ENCODE data around the gene CX3CL1. TPM values are rescaled to one million over a fixed set of nuclear protein-coding genes. Genes with fewer than 3 reads are reported as not detected.

Gene CX3CL1
- total RNA-seq, 1 donor from 2014 or later, result 14.6 TPM

GRCh38 chr16:57432989-57433388 is 60.7 kb downstream of the CX3CL1 start:
- DNase-seq (ENCODE audit: low spot score), result no peak

- DNase-seq (ENCODE audit: low spot score), result no peak
Measured at GRCh38 chr16:57434003-57434402, 61.7 kb downstream of the CX3CL1 start.

Other genes with a start within 250 kb of the CX3CL1 start
- gene PSME3IP1, start 186.5 kb upstream of the CX3CL1 start, total RNA-seq, result 61.1 TPM
- 26.0 TPM for gene RSPRY1, start 186.2 kb upstream of the CX3CL1 start, total RNA-seq
- gene ARL2BP, start 127.2 kb upstream of the CX3CL1 start, total RNA-seq, result 52.0 TPM
- 1.8 TPM for gene PLLP, start 87.8 kb upstream of the CX3CL1 start, total RNA-seq
- gene CCL22, start 13.7 kb upstream of the CX3CL1 start, total RNA-seq, result not detected
- gene CCL17, start 32.3 kb downstream of the CX3CL1 start, total RNA-seq, result not detected
- 53.6 TPM for gene CIAPIN1, start 74.9 kb downstream of the CX3CL1 start, total RNA-seq
- gene COQ9, start 75.0 kb downstream of the CX3CL1 start, total RNA-seq, result 39.2 TPM
- gene POLR2C, start 90.2 kb downstream of the CX3CL1 start, total RNA-seq, result 42.9 TPM
- 7.3 TPM for gene DOK4, start 114.0 kb downstream of the CX3CL1 start, total RNA-seq
- gene CCDC102A, start 164.1 kb downstream of the CX3CL1 start, total RNA-seq, result 5.0 TPM
- gene ADGRG5, start 170.2 kb downstream of the CX3CL1 start, total RNA-seq, result 0.10 TPM

Data from mesenteric fat pad (tissue), 1 donor.